ENCODE results near the gene PELO.

Gene PELO

DNA sequence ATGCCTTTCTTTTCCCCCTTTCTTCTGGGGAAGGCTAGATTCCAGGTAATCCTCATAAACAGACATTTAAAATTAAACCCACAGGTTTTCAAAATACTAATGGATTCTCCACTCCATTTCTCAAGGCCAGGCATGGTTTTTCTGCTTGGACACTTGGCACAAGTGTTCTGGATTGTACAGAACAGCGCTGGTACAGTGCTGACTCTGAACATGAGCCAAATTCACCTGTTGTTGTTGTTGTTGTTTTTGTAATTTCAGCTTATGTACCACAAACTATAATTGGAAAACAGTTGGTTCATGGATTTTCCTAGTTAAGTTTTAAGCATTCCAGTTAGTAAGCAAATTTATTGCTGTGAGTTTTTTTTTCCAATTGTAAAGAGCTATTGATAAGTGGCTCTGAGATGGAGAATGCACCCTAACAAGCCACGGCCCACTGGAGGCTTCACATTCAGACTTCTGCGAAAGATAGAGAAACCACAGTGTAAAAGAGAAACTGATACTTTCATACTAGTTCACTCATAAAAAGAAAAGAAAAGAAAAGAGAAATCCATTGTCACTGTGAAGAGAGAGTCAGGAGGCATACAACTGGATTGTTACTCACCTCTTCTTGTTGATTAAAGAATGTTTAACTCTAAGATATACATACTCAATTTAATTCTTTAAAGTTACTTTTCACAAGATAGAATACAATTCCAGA is 16.2 kb upstream of the PELO start:
- H3K4me1 ChIP-seq (ENCODE audit: control extremely low read depth in 1 of 4, control insufficient read depth in 4 of 4, insufficient read depth in 4 of 4, low read length in 3 of 4), result no peaks in the 10 kb centered on the region
- POLR2A ChIA-PET, result interaction anchor here (0.6 kb wide), 1 partner anchor 71 kb away, joined by 5 read pairs; no protein-coding TSS in a partner anchor
- H3K4me3 ChIP-seq (ENCODE audit: control insufficient read depth in 1 of 7, extremely low read depth in 1 of 7, insufficient read depth in 4 of 7, low read depth in 2 of 7, low read length in 6 of 7), result no peak overlapping the region
- no peak overlapping the region for H3K27ac ChIP-seq (ENCODE audit: insufficient read depth in 1 of 2, low read depth in 1 of 2, low read length in 2 of 2, poor library complexity in 1 of 2, severe bottlenecking in 2 of 2)
- no peaks in the 10 kb centered on the region for H3K27me3 ChIP-seq (replicated peaks in 2 of 5; ENCODE audit: control insufficient read depth in 4 of 5, insufficient read depth in 5 of 5, low read length in 4 of 5)
- no peak for DNase-seq
- no CpG with 5 or more reads among the region's 3 CpGs for WGBS (ENCODE audit: insufficient coverage)
- H3K36me3 ChIP-seq (ENCODE audit: control insufficient read depth in 4 of 4, insufficient read depth in 4 of 4, low read length in 3 of 4), result no peaks in the 10 kb centered on the region
- no peaks in the 10 kb centered on the region for H3K9me3 ChIP-seq (ENCODE audit: control extremely low read depth in 1 of 5, control insufficient read depth in 4 of 5, insufficient read depth in 2 of 5, low read depth in 1 of 5, low read length in 4 of 5)
- CTCF ChIA-PET, result no interaction called here

DNA sequence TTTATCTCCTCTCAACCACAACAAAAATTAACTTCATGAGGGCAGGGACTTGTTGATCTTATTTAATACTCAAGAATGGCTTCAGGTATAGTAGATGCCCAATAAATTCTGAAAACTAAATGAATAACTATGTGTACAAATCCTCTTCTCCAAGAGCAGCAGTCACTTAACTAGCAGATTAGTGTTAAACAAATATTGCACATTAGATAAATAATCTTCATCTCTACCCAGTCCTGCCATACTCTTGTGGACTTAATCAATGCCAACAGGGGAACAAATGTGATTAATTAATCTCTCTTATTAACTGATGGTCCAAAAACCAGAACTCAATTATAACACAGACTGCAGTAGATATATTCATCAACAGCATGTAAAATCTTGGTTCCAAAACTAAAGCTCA is 15.0 kb upstream of the PELO start:
- CTCF ChIA-PET, result no interaction called here
- no peak overlapping the region for H3K4me3 ChIP-seq (ENCODE audit: control insufficient read depth in 1 of 7, extremely low read depth in 1 of 7, insufficient read depth in 4 of 7, low read depth in 2 of 7, low read length in 6 of 7)
- no peak overlapping the region for H3K27ac ChIP-seq (ENCODE audit: insufficient read depth in 1 of 2, low read depth in 1 of 2, low read length in 2 of 2, poor library complexity in 1 of 2, severe bottlenecking in 2 of 2)
- POLR2A ChIA-PET, result no interaction called here
- no peaks in the 10 kb centered on the region for H3K4me1 ChIP-seq (ENCODE audit: control extremely low read depth in 1 of 4, control insufficient read depth in 4 of 4, insufficient read depth in 4 of 4, low read length in 3 of 4)
- no peaks in the 10 kb centered on the region for H3K36me3 ChIP-seq (ENCODE audit: control insufficient read depth in 4 of 4, insufficient read depth in 4 of 4, low read length in 3 of 4)
- H3K9me3 ChIP-seq (ENCODE audit: control extremely low read depth in 1 of 5, control insufficient read depth in 4 of 5, insufficient read depth in 2 of 5, low read depth in 1 of 5, low read length in 4 of 5), result no peaks in the 10 kb centered on the region
- DNase-seq, result no peak
- no peaks in the 10 kb centered on the region for H3K27me3 ChIP-seq (replicated peaks in 2 of 5; ENCODE audit: control insufficient read depth in 4 of 5, insufficient read depth in 5 of 5, low read length in 4 of 5)

DNA sequence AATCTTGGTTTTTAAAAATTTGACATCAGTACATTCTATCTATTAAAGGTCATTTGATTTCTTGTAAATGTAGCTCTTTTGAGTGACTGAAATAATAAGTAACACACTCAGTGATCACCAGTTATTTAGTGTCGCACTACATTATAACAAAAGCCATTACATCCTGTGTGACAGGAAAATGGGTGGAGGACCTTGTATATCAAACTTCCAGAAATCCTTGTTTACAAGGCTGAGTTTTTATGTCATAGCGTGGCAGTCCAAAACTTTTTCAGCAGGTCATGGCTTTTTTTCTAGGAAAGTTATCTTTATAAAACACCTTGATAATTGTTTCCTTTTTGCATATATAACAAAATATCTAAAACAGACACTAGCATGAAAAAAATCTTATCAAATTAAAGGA is 14.4 kb upstream of the PELO start:
- H3K27me3 ChIP-seq (replicated peaks in 2 of 5; ENCODE audit: control insufficient read depth in 4 of 5, insufficient read depth in 5 of 5, low read length in 4 of 5), result no peaks in the 10 kb centered on the region
- H3K27ac ChIP-seq (ENCODE audit: insufficient read depth in 1 of 2, low read depth in 1 of 2, low read length in 2 of 2, poor library complexity in 1 of 2, severe bottlenecking in 2 of 2), result no peak overlapping the region
- POLR2A ChIA-PET, result no interaction called here
- no peaks in the 10 kb centered on the region for H3K36me3 ChIP-seq (ENCODE audit: control insufficient read depth in 4 of 4, insufficient read depth in 4 of 4, low read length in 3 of 4)
- H3K9me3 ChIP-seq (ENCODE audit: control extremely low read depth in 1 of 5, control insufficient read depth in 4 of 5, insufficient read depth in 2 of 5, low read depth in 1 of 5, low read length in 4 of 5), result no peaks in the 10 kb centered on the region
- no peak for DNase-seq
- no CpG with 5 or more reads among the region's 2 CpGs for WGBS (ENCODE audit: insufficient coverage)
- H3K4me1 ChIP-seq (ENCODE audit: control extremely low read depth in 1 of 4, control insufficient read depth in 4 of 4, insufficient read depth in 4 of 4, low read length in 3 of 4), result no peaks in the 10 kb centered on the region
- CTCF ChIA-PET, result no interaction called here
- no peak overlapping the region for H3K4me3 ChIP-seq (ENCODE audit: control insufficient read depth in 1 of 7, extremely low read depth in 1 of 7, insufficient read depth in 4 of 7, low read depth in 2 of 7, low read length in 6 of 7)

DNA sequence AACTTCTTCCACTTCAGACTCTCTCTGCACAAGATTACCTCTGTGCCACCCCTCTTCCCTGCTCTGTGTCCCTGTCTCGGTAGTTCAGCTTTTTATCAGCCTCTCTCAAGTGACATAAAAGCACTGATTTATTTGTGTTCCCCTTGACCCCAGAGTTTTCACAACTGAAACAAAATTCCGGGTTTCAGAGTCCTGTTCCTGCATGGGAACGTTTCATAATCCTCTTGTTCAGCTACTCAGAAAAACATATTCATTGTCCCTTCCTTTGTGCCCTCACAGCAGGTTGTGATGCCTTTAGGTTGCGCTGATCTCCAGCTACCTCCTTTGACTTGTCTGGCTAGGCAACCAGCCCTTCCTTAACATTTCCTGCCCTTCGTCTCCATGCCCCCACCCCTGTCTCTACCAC is 13.7 kb upstream of the PELO start:
- no peak for DNase-seq
- no peak overlapping the region for H3K4me3 ChIP-seq (ENCODE audit: control insufficient read depth in 1 of 7, extremely low read depth in 1 of 7, insufficient read depth in 4 of 7, low read depth in 2 of 7, low read length in 6 of 7)
- no peaks in the 10 kb centered on the region for H3K36me3 ChIP-seq (ENCODE audit: control insufficient read depth in 4 of 4, insufficient read depth in 4 of 4, low read length in 3 of 4)
- POLR2A ChIA-PET, result no interaction called here
- H3K9me3 ChIP-seq (ENCODE audit: control extremely low read depth in 1 of 5, control insufficient read depth in 4 of 5, insufficient read depth in 2 of 5, low read depth in 1 of 5, low read length in 4 of 5), result no peaks in the 10 kb centered on the region
- H3K27me3 ChIP-seq (replicated peaks in 2 of 5; ENCODE audit: control insufficient read depth in 4 of 5, insufficient read depth in 5 of 5, low read length in 4 of 5), result no peaks in the 10 kb centered on the region
- no peaks in the 10 kb centered on the region for H3K4me1 ChIP-seq (ENCODE audit: control extremely low read depth in 1 of 4, control insufficient read depth in 4 of 4, insufficient read depth in 4 of 4, low read length in 3 of 4)
- 52% methylated on average over 5 of the region's 5 CpGs for whole genome bisulfite sequencing (ENCODE audit: insufficient coverage)
- CTCF ChIA-PET, result no interaction called here
- no peak overlapping the region for H3K27ac ChIP-seq (ENCODE audit: insufficient read depth in 1 of 2, low read depth in 1 of 2, low read length in 2 of 2, poor library complexity in 1 of 2, severe bottlenecking in 2 of 2)

DNA sequence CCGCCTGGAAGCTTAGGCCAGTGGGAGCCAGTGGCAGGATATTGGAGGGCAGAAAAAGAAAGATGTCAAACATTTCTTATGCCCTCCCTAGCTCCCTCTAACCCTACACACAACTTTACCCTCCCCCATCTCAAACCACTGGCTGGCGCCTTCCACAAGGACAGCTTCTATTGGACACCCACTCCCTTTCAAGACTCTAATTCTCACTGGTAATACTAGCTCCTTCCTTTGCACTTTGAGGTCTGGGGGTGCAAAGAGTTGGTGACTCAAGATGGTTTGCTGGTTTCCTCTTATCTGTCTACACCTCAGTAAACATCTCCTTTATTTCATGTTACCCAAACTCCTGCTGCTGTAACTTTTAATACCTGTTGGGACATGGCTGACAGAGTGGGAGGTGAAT is 11.6 kb upstream of the PELO start:
- Histone ChIP-seq H3K27ac (ENCODE audit: insufficient read depth in 1 of 2, low read depth in 1 of 2, low read length in 2 of 2, poor library complexity in 1 of 2, severe bottlenecking in 2 of 2) (no peak overlapping the region), H3K4me3 (ENCODE audit: control insufficient read depth in 1 of 7, extremely low read depth in 1 of 7, insufficient read depth in 4 of 7, low read depth in 2 of 7, low read length in 6 of 7) (no peak overlapping the region), H3K9me3 (ENCODE audit: control extremely low read depth in 1 of 5, control insufficient read depth in 4 of 5, insufficient read depth in 2 of 5, low read depth in 1 of 5, low read length in 4 of 5) (no peaks in the 10 kb centered on the region), H3K4me1 (ENCODE audit: control extremely low read depth in 1 of 4, control insufficient read depth in 4 of 4, insufficient read depth in 4 of 4, low read length in 3 of 4) (no peaks in the 10 kb centered on the region), H3K27me3 (replicated peaks in 2 of 5; ENCODE audit: control insufficient read depth in 4 of 5, insufficient read depth in 5 of 5, low read length in 4 of 5) (no peaks in the 10 kb centered on the region), H3K36me3 (ENCODE audit: control insufficient read depth in 4 of 4, insufficient read depth in 4 of 4, low read length in 3 of 4) (no peaks in the 10 kb centered on the region)
- POLR2A ChIA-PET, result no interaction called here
- WGBS (ENCODE audit: insufficient coverage), result 85% methylated on average over 2 of the region's 2 CpGs
- DNase-seq, result no peak
- CTCF ChIA-PET, result interaction anchor here (0.6 to 1.3 kb wide), 2 partner anchors 11 to 13 kb away, joined by 3 read pairs; partner anchors contain the start of genes ITGA1 and PELO

DNA sequence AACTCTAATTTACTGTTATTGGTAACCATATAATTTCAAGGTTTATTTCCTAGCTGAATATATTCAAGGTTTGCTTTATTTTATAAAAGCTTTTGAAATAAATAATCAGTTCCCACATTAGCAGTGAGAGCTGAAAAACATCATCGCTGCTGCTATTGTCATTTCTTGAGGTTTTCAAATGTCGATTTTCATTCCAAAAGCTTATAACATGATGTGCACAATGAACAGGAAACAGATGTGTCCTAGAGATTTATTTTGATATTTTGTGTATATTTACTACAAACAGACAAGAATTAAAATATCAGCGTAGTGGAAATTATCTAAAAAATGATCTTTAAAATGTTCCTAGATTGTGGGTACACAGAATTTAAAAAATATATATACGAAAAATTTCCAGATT is 10.5 kb upstream of the PELO start:
- peak in 2 of 3 donors; percentile 16 to 30 for DNase-seq
- WGBS (ENCODE audit: insufficient coverage), result no CpG with 5 or more reads among the region's 4 CpGs
- Histone ChIP-seq H3K4me1 (ENCODE audit: control extremely low read depth in 1 of 4, control insufficient read depth in 4 of 4, insufficient read depth in 4 of 4, low read length in 3 of 4) (no peaks in the 10 kb centered on the region), H3K4me3 (ENCODE audit: control insufficient read depth in 1 of 7, extremely low read depth in 1 of 7, insufficient read depth in 4 of 7, low read depth in 2 of 7, low read length in 6 of 7) (no peak overlapping the region), H3K9me3 (ENCODE audit: control extremely low read depth in 1 of 5, control insufficient read depth in 4 of 5, insufficient read depth in 2 of 5, low read depth in 1 of 5, low read length in 4 of 5) (no peaks in the 10 kb centered on the region), H3K27ac (ENCODE audit: insufficient read depth in 1 of 2, low read depth in 1 of 2, low read length in 2 of 2, poor library complexity in 1 of 2, severe bottlenecking in 2 of 2) (no peak overlapping the region), H3K36me3 (ENCODE audit: control insufficient read depth in 4 of 4, insufficient read depth in 4 of 4, low read length in 3 of 4) (no peaks in the 10 kb centered on the region), H3K27me3 (replicated peaks in 2 of 5; ENCODE audit: control insufficient read depth in 4 of 5, insufficient read depth in 5 of 5, low read length in 4 of 5) (no peaks in the 10 kb centered on the region)
- CTCF ChIA-PET, result interaction anchor here (1.3 kb wide), 1 partner anchor 12 kb away, joined by 3 read pairs; no protein-coding TSS in a partner anchor
- POLR2A ChIA-PET, result no interaction called here

DNA sequence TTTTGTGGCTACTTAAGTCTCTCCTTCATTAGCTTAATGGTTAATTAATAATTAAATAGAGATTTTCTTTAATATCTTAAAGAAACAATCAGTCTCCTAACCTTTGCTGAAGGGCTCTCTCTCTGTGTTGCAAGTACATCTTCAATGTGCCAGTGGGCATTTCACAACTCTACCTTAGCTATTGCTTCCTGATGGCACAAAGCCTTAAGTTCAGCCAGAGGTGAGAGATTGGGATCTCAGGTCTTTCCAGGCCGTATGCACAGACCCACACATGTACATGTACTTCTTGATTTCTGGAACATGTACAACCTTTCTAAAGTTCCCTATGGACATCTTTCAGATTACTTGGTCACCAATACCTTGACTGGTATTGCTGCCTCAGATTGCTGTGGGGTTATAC is 8.9 kb upstream of the PELO start:
- no peaks in the 10 kb centered on the region for H3K9me3 ChIP-seq (ENCODE audit: control extremely low read depth in 1 of 5, control insufficient read depth in 4 of 5, insufficient read depth in 2 of 5, low read depth in 1 of 5, low read length in 4 of 5)
- POLR2A ChIA-PET, result no interaction called here
- DNase-seq, result no peak
- H3K27ac ChIP-seq (ENCODE audit: insufficient read depth in 1 of 2, low read depth in 1 of 2, low read length in 2 of 2, poor library complexity in 1 of 2, severe bottlenecking in 2 of 2), result no peak overlapping the region
- no peak overlapping the region for H3K4me3 ChIP-seq (ENCODE audit: control insufficient read depth in 1 of 7, extremely low read depth in 1 of 7, insufficient read depth in 4 of 7, low read depth in 2 of 7, low read length in 6 of 7)
- CTCF ChIA-PET, result no interaction called here
- H3K36me3 ChIP-seq (ENCODE audit: control insufficient read depth in 4 of 4, insufficient read depth in 4 of 4, low read length in 3 of 4), result no peaks in the 10 kb centered on the region
- WGBS (ENCODE audit: insufficient coverage), result 100% methylated on average over 1 of the region's 1 CpG
- peaks cover 0 to under 1% (median 0%) of the 10 kb centered on the region in 4 experiments for H3K4me1 ChIP-seq (ENCODE audit: control extremely low read depth in 1 of 4, control insufficient read depth in 4 of 4, insufficient read depth in 4 of 4, low read length in 3 of 4)
- no peaks in the 10 kb centered on the region for H3K27me3 ChIP-seq (replicated peaks in 2 of 5; ENCODE audit: control insufficient read depth in 4 of 5, insufficient read depth in 5 of 5, low read length in 4 of 5)

All from common myeloid progenitor, CD34-positive (primary cell).